ENCODE measurements around the gene SPOCK2.

The SPOCK2 gene

GRCh38 chr10:72069751-72070526 is 18.4 kb downstream of the SPOCK2 start:
- DNase-seq, result no peak

- no peak for DNase-seq
Measured at GRCh38 chr10:72068901-72069446, 19.4 kb downstream of the SPOCK2 start.

- no peak for DNase-seq
Measured at GRCh38 chr10:72068126-72068765, 20.1 kb downstream of the SPOCK2 start.

GRCh38 chr10:72067463-72068125 is 20.8 kb downstream of the SPOCK2 start:
- DNase-seq, result no peak

GRCh38 chr10:72066318-72067284 is 21.8 kb downstream of the SPOCK2 start:
- DNase-seq, result no peak

GRCh38 chr10:72065439-72066025 is 22.8 kb downstream of the SPOCK2 start:
- DNase-seq, result no peak

- no peak for DNase-seq
Measured at GRCh38 chr10:72063703-72064391, 24.5 kb downstream of the SPOCK2 start.

- no peak for DNase-seq
Measured at GRCh38 chr10:72062832-72063702, 25.3 kb downstream of the SPOCK2 start.

GRCh38 chr10:72062382-72062781 is 26.0 kb downstream of the SPOCK2 start:
- DNase-seq, result no peak

GRCh38 chr10:72061930-72062329 is 26.4 kb downstream of the SPOCK2 start:
- DNase-seq, result no peak

GRCh38 chr10:72061491-72061890 is 26.9 kb downstream of the SPOCK2 start:
- DNase-seq, result no peak

- DNase-seq, result no peak
Measured at GRCh38 chr10:72059843-72060822, 28.2 kb downstream of the SPOCK2 start.

- peak; percentile 74 for DNase-seq
Measured at GRCh38 chr10:72058989-72059842, 29.1 kb downstream of the SPOCK2 start.

- DNase-seq, result no peak
Measured at GRCh38 chr10:72058347-72058898, 29.9 kb downstream of the SPOCK2 start.

GRCh38 chr10:72056932-72057751 is 31.2 kb downstream of the SPOCK2 start:
- DNase-seq, result no peak

GRCh38 chr10:72056113-72056512 is 32.2 kb downstream of the SPOCK2 start:
- DNase-seq, result no peak

- DNase-seq, result no peak
Measured at GRCh38 chr10:72053690-72054089, 34.7 kb downstream of the SPOCK2 start.
